PC-9 (cell line): Measurements from ENCODE around the gene SLMAP. TPM values are rescaled to one million over a fixed set of nuclear protein-coding genes. Genes with fewer than 3 reads are reported as not detected.

Experiments
- BruUV-seq: library from RNA; stranded (reverse); fragments of 400-500 nt; replicated peaks from 2 replicates; lab custom pipeline; 2021; lab: Mats Ljungman, UMichigan
- CTCF ChIA-PET: fragments of 300-600 bp; sonication (Branson Sonifier 250); formaldehyde crosslinking; loops from one replicate; lab custom pipeline; 2022; ENCODE audit warnings: antibody characterized with exemption; lab: Charles Lee
- POLR2A ChIA-PET: fragments of 300-600 bp; sonication (Branson Sonifier 250); formaldehyde crosslinking; loops from one replicate; lab custom pipeline; 2022; ENCODE audit warnings: antibody characterized with exemption; ENCODE audit not compliant: unreplicated experiment; lab: Charles Lee
- DNase-seq, 2 experiments: peaks; one replicate each; pipeline versions ENCODE4 v3.0.0 to v3.0.0-alpha.2; 2015 to 2022; ENCODE audit warnings: mixed read lengths in 1 of 2
- H2AFZ ChIP-seq: fragments of 200-600 bp; sonication (generic); 2 replicates; pipeline ENCODE4 v1.8.1; 2017; ENCODE audit warnings: antibody characterized with exemption
- H3F3A ChIP-seq: fragments of 200-600 bp; sonication (generic); 2 replicates; pipeline ENCODE4 v1.8.1; 2017; ENCODE audit warnings: antibody characterized with exemption, mild to moderate bottlenecking, low read depth; ENCODE audit not compliant: insufficient read depth
- H3K27ac ChIP-seq: fragments of 200-600 bp; sonication (generic); 2 replicates; pipeline ENCODE4 v1.6.1; 2016; ENCODE audit warnings: mixed run types
- H3K27me3 ChIP-seq: fragments of 200-600 bp; sonication (generic); 2 replicates; pipeline ENCODE4 v1.6.1; 2016; ENCODE audit warnings: low read depth, mixed run types; ENCODE audit not compliant: insufficient read depth
- H3K36me3 ChIP-seq: fragments of 200-600 bp; sonication (generic); 2 replicates; pipeline ENCODE4 v1.6.1; 2016; ENCODE audit warnings: low read depth, mixed run types
- H3K4me1 ChIP-seq: fragments of 200-600 bp; sonication (generic); replicated peaks from 2 replicates; pipeline ENCODE4 v1.6.1; 2016; ENCODE audit warnings: mixed run types; ENCODE audit not compliant: insufficient read depth
- H3K4me2 ChIP-seq: fragments of 200-600 bp; sonication (generic); 2 replicates; pipeline ENCODE4 v1.6.1; 2017; ENCODE audit warnings: mixed run types
- H3K4me3 ChIP-seq: fragments of 200-600 bp; sonication (generic); 2 replicates; pipeline ENCODE4 v1.6.1; 2016; ENCODE audit warnings: mixed run types
- H3K79me2 ChIP-seq: fragments of 200-600 bp; sonication (generic); 2 replicates; pipeline ENCODE4 v1.6.1; 2017; ENCODE audit warnings: low read depth, mixed run types
- H3K9me2 ChIP-seq: fragments of 200-600 bp; sonication (generic); 2 replicates; pipeline ENCODE4 v1.8.1; 2017; ENCODE audit warnings: mild to moderate bottlenecking; ENCODE audit not compliant: insufficient read depth
- H3K9me3 ChIP-seq: fragments of 200-600 bp; sonication (generic); 2 replicates; pipeline ENCODE4 v1.8.1; 2016; ENCODE audit warnings: low read depth; ENCODE audit not compliant: insufficient read depth
- H4K20me1 ChIP-seq: fragments of 200-600 bp; sonication (generic); 2 replicates; pipeline ENCODE4 v1.8.1; 2017; ENCODE audit not compliant: insufficient read depth
- CTCF ChIP-seq: fragments of 200-600 bp; sonication (generic); conservative IDR thresholded peaks from 2 replicates; pipeline ENCODE4 v1.6.1; 2017; ENCODE audit warnings: mixed run types, antibody characterized with exemption, mild to moderate bottlenecking, moderate library complexity
- EZH2 ChIP-seq: fragments of 200-600 bp; sonication (generic); IDR thresholded peaks from 2 replicates; pipeline ENCODE4 v1.8.0; 2017; ENCODE audit warnings: antibody characterized with exemption, low read depth
- intact Hi-C: fragments of 100-400 bp; cut with micrococcal nuclease; formaldehyde crosslinking; loops from one replicate; pipeline ENCODE4 v1.10.0; 2022; ENCODE audit not compliant: unreplicated experiment
- total RNA-seq: library from RNA; stranded (reverse); gene quantifications from 2 replicates; pipeline ENCODE4 v1.2.3, GENCODE V29; 2021

The SLMAP gene
- total RNA-seq, 1 experiment from 2014 or later, result 119 TPM

GRCh38 chr3:57731311-57731710 is 24.8 kb upstream of the SLMAP start:
- H4K20me1 ChIP-seq, result no peaks in the 10 kb centered on the region
- no peak overlapping the region for H2AFZ ChIP-seq
- no peaks in the 10 kb centered on the region for H3K79me2 ChIP-seq
- no TSS peak for BruUV-seq
- CTCF ChIA-PET, result no interaction called here
- H3K9me2 ChIP-seq, result no peaks in the 10 kb centered on the region
- TF ChIP-seq EZH2 (no peak), CTCF (no peak)
- DNase-seq, result no peak
- no peaks in the 10 kb centered on the region for H3K9me3 ChIP-seq
- H3K4me2 ChIP-seq, result no peak overlapping the region
- intact Hi-C loops, result no loop called here
- H3K4me3 ChIP-seq, result no peak overlapping the region
- POLR2A ChIA-PET, result no interaction called here
- H3K27me3 ChIP-seq, result no peaks in the 10 kb centered on the region
- H3K36me3 ChIP-seq, result no peaks in the 10 kb centered on the region
- peaks cover 14% of the 10 kb centered on the region for H3K4me1 ChIP-seq
- no peak overlapping the region for H3K27ac ChIP-seq
- no peaks in the 10 kb centered on the region for H3F3A ChIP-seq

GRCh38 chr3:57733790-57734189 is 22.3 kb upstream of the SLMAP start:
- peak overlapping the region; percentile 11; the same call in 1 of the 2 replicates for H3K27ac ChIP-seq
- intact Hi-C loops, result no loop called here
- TF ChIP-seq CTCF (no peak), EZH2 (no peak)
- H3F3A ChIP-seq, result no peaks in the 10 kb centered on the region
- H3K9me3 ChIP-seq, result no peaks in the 10 kb centered on the region
- no peaks in the 10 kb centered on the region for H3K36me3 ChIP-seq
- POLR2A ChIA-PET, result no interaction called here
- H3K9me2 ChIP-seq, result no peaks in the 10 kb centered on the region
- H3K4me2 ChIP-seq, result no peak overlapping the region
- H3K4me3 ChIP-seq, result no peak overlapping the region
- H3K27me3 ChIP-seq, result no peaks in the 10 kb centered on the region
- DNase-seq, result peak in 1 of 2 experiments; percentile 70
- CTCF ChIA-PET, result no interaction called here
- no peaks in the 10 kb centered on the region for H4K20me1 ChIP-seq
- H3K4me1 ChIP-seq, result peaks cover 14% of the 10 kb centered on the region
- no peak overlapping the region for H2AFZ ChIP-seq
- no TSS peak for BruUV-seq
- no peaks in the 10 kb centered on the region for H3K79me2 ChIP-seq

- Histone ChIP-seq H3K27me3 (no peaks in the 10 kb centered on the region), H4K20me1 (no peaks in the 10 kb centered on the region), H3F3A (no peaks in the 10 kb centered on the region), H3K4me3 (no peak overlapping the region), H3K36me3 (no peaks in the 10 kb centered on the region), H3K9me3 (no peaks in the 10 kb centered on the region), H3K4me1 (0 out of 2 replicates have a peak, but pooled peaks cover 7% of the 10 kb centered on the region), H3K79me2 (no peaks in the 10 kb centered on the region), H3K4me2 (no peak overlapping the region), H2AFZ (no peak overlapping the region), H3K27ac (no peak overlapping the region), H3K9me2 (no peaks in the 10 kb centered on the region)
- POLR2A ChIA-PET, result no interaction called here
- intact Hi-C loops, result no loop called here
- CTCF ChIA-PET, result no interaction called here
- TF ChIP-seq EZH2, result no peak
- TF ChIP-seq CTCF, result no peak
- no TSS peak for BruUV-seq
- no peak for DNase-seq
Observed at GRCh38 chr3:57735405-57735804, 20.7 kb upstream of the SLMAP start.
